H9 (cell line): ENCODE measurements around the gene MORN1. TPM values are rescaled to one million over a fixed set of nuclear protein-coding genes. Genes with fewer than 3 reads are reported as not detected.
A peak's percentile ranks its signal among the peaks of the same experiment; 100 is the strongest.

Source experiments
- DNase-seq: peaks from one replicate; pipeline ENCODE4 v3.0.0-alpha.2; 2017
- H2AFZ ChIP-seq: one replicate; pipeline ENCODE4 v1.6.1; 2013; ENCODE audit warnings: mild to moderate bottlenecking, low read length, control low read depth, moderate library complexity
- H2AK5ac ChIP-seq: 2 replicates; pipeline ENCODE4 v1.6.1; 2013; ENCODE audit warnings: low read length, control low read depth, mixed read lengths; ENCODE audit not compliant: insufficient read length
- H2BK120ac ChIP-seq: one replicate; pipeline ENCODE4 v1.6.1; 2013; ENCODE audit warnings: low read depth, mild to moderate bottlenecking, low read length, control low read depth, inconsistent platforms; ENCODE audit not compliant: poor library complexity, severe bottlenecking
- H2BK12ac ChIP-seq: 2 replicates; pipeline ENCODE4 v1.6.1; 2013; ENCODE audit warnings: low read length, control low read depth, mixed read lengths, low read depth; ENCODE audit not compliant: insufficient read length
- H2BK15ac ChIP-seq: 2 replicates; pipeline ENCODE4 v1.6.1; 2013; ENCODE audit warnings: low read depth, low read length, control low read depth
- H2BK20ac ChIP-seq: one replicate; pipeline ENCODE4 v1.6.1; 2013; ENCODE audit warnings: low read depth, mild to moderate bottlenecking, low read length, control low read depth, inconsistent platforms; ENCODE audit not compliant: poor library complexity, severe bottlenecking
- H2BK5ac ChIP-seq: 2 replicates; pipeline ENCODE4 v1.6.1; 2013; ENCODE audit warnings: low read length, control low read depth, mixed read lengths; ENCODE audit not compliant: insufficient read length
- H3K14ac ChIP-seq: 2 replicates; pipeline ENCODE4 v1.6.1; 2013; ENCODE audit warnings: low read length, control low read depth; ENCODE audit not compliant: insufficient read depth
- H3K18ac ChIP-seq: 2 replicates; pipeline ENCODE4 v1.6.1; 2013; ENCODE audit warnings: low read depth, mild to moderate bottlenecking, mixed read lengths, low read length, control low read depth; ENCODE audit not compliant: insufficient read length
- H3K23ac ChIP-seq: 2 replicates; pipeline ENCODE4 v1.6.1; 2013; ENCODE audit warnings: low read length, control low read depth, mixed read lengths, low read depth; ENCODE audit not compliant: insufficient read length
- H3K23me2 ChIP-seq: 2 replicates; pipeline ENCODE4 v1.6.1; 2013; ENCODE audit warnings: low read depth, mild to moderate bottlenecking, mixed read lengths, low read length, control low read depth; ENCODE audit not compliant: insufficient read length, poor library complexity, severe bottlenecking
- H3K27ac ChIP-seq: 2 replicates; pipeline ENCODE4 v1.5.1; 2013; ENCODE audit warnings: low read length, control low read depth, mixed read lengths, low read depth; ENCODE audit not compliant: insufficient read length
- H3K27me3 ChIP-seq: 2 replicates; pipeline ENCODE4 v1.6.1; 2013; ENCODE audit warnings: low read length, control low read depth, inconsistent platforms; ENCODE audit not compliant: insufficient read depth
- H3K4ac ChIP-seq: 2 replicates; pipeline ENCODE4 v1.6.1; 2013; ENCODE audit warnings: low read depth, mild to moderate bottlenecking, control low read depth, inconsistent platforms, low read length, moderate library complexity
- H3K4me1 ChIP-seq: 2 replicates; pipeline ENCODE4 v1.6.1; 2013; ENCODE audit warnings: low read length, control low read depth, inconsistent platforms; ENCODE audit not compliant: insufficient read depth
- H3K4me2 ChIP-seq: 2 replicates; pipeline ENCODE4 v1.6.1; 2013; ENCODE audit warnings: low read length, control low read depth, mixed read lengths; ENCODE audit not compliant: insufficient read length, insufficient read depth
- H3K56ac ChIP-seq: 2 replicates; pipeline ENCODE4 v1.6.1; 2013; ENCODE audit warnings: low read depth, mild to moderate bottlenecking, mixed read lengths, low read length, control low read depth; ENCODE audit not compliant: insufficient read length
- H3K79me1 ChIP-seq: 2 replicates; pipeline ENCODE4 v1.6.1; 2013; ENCODE audit warnings: low read depth, mild to moderate bottlenecking, moderate library complexity, low read length, control low read depth, inconsistent platforms; ENCODE audit not compliant: insufficient read depth, poor library complexity, severe bottlenecking
- H3K79me2 ChIP-seq: 2 replicates; pipeline ENCODE4 v1.6.1; 2013; ENCODE audit warnings: low read length, control low read depth, inconsistent platforms; ENCODE audit not compliant: insufficient read depth
- H3K9ac ChIP-seq: 2 replicates; pipeline ENCODE4 v1.6.1; 2013; ENCODE audit warnings: low read length, control low read depth, mixed read lengths; ENCODE audit not compliant: insufficient read length; ENCODE audit errors: extremely low read depth
- H3K9me3 ChIP-seq: one replicate; pipeline ENCODE4 v1.6.1; 2013; ENCODE audit warnings: low read depth, low read length, inconsistent platforms; ENCODE audit not compliant: control insufficient read depth
- H3T11ph ChIP-seq: one replicate; pipeline ENCODE4 v1.6.1; 2013; ENCODE audit warnings: mild to moderate bottlenecking, low read length, control low read depth, inconsistent platforms
- H4K20me1 ChIP-seq: one replicate; pipeline ENCODE4 v1.6.1; 2013; ENCODE audit not compliant: control insufficient read depth, insufficient read length, insufficient read depth
- H4K5ac ChIP-seq: 2 replicates; pipeline ENCODE4 v1.6.1; 2013; ENCODE audit warnings: low read depth, mild to moderate bottlenecking, mixed read lengths, low read length, control low read depth; ENCODE audit not compliant: insufficient read length
- H4K8ac ChIP-seq: replicated peaks from 2 replicates; pipeline ENCODE4 v1.6.1; 2013; ENCODE audit warnings: low read length, control low read depth, mixed read lengths, low read depth; ENCODE audit not compliant: insufficient read length
- H4K91ac ChIP-seq: 2 replicates; pipeline ENCODE4 v1.6.1; 2013; ENCODE audit warnings: low read depth, mild to moderate bottlenecking, moderate library complexity, mixed read lengths, low read length, control low read depth; ENCODE audit not compliant: insufficient read length
- H3K27ac Mint-ChIP-seq, 3 experiments: 2 replicates in 2 of 3; 3 replicates in 1 of 3; pipeline ENCODE4 v1.8.0; 2020 to 2021; ENCODE audit warnings: mixed read lengths in 3 of 3, mild to moderate bottlenecking in 1 of 3, moderate library complexity in 1 of 3
- H3K27me3 Mint-ChIP-seq: 2 replicates; pipeline ENCODE4 v1.8.0; 2021; ENCODE audit warnings: low read depth, mild to moderate bottlenecking, moderate library complexity, mixed read lengths
- H3K36me3 Mint-ChIP-seq, 3 experiments: 2 replicates in 2 of 3; 3 replicates in 1 of 3; pipeline ENCODE4 v1.8.0; 2020 to 2021; ENCODE audit warnings: low read depth in 3 of 3, mixed read lengths in 3 of 3; ENCODE audit not compliant: insufficient read depth in 1 of 3
- H3K4me1 Mint-ChIP-seq, 2 experiments: 2 replicates each; pipeline ENCODE4 v1.8.0; 2020; ENCODE audit warnings: mixed read lengths in 2 of 2
- H3K4me3 Mint-ChIP-seq, 2 experiments: 2 replicates in 1 of 2; 3 replicates in 1 of 2; pipeline ENCODE4 v1.8.0; 2020 to 2021; ENCODE audit warnings: mild to moderate bottlenecking in 2 of 2, mixed read lengths in 2 of 2, moderate library complexity in 1 of 2
- H3K9me3 Mint-ChIP-seq, 2 experiments: 2 replicates in 1 of 2; 3 replicates in 1 of 2; pipeline ENCODE4 v1.8.0; 2020; ENCODE audit warnings: mild to moderate bottlenecking in 2 of 2, mixed read lengths in 2 of 2, moderate library complexity in 1 of 2
- CTCF ChIP-seq: fragments of 200-600 bp; sonication (generic); conservative IDR thresholded peaks from 3 replicates; pipeline ENCODE4 v1.8.0; 2021; ENCODE audit warnings: antibody characterized with exemption, mild to moderate bottlenecking
- WGBS: extraction: QIAGEN DNeasy Blood & Tissue Kit; methylation state at CpG from one replicate; pipeline ENCODE4 v1.1.7; 2013; ENCODE audit warnings: missing lambda C conversion rate, low lambda C conversion rate, mixed read lengths; ENCODE audit not compliant: insufficient read length; ENCODE audit errors: extremely low coverage; 5-methylcytosine and 5-hydroxymethylcytosine counted together
- total RNA-seq: library from RNA; stranded (reverse); gene quantifications from 2 replicates; pipeline ENCODE4 v1.2.1, GENCODE V29; 2021

The MORN1 gene
- total RNA-seq, 1 experiment from 2014 or later: 12.7 TPM

GRCh38 chr1:2400576-2400909, 9.2 kb upstream of the MORN1 start:
- Histone ChIP-seq H4K91ac (no peak overlapping the region), H3K79me1 (no peaks in the 10 kb centered on the region), H3K23me2 (no peaks in the 10 kb centered on the region), H2BK12ac (no peak overlapping the region), H3K4me1 (no peaks in the 10 kb centered on the region), H3K18ac (no peak overlapping the region), H3K4me2 (no peak overlapping the region), H3K56ac (no peak overlapping the region), H4K8ac (no peak overlapping the region), H2BK20ac (no peak overlapping the region), H3K79me2 (no peaks in the 10 kb centered on the region; the same call in 1 of the 2 replicates), H4K5ac (no peak overlapping the region), H3T11ph (no peak overlapping the region), H3K4ac (no peak overlapping the region), H3K27me3 (no peaks in the 10 kb centered on the region), H2BK5ac (no peak overlapping the region), H4K20me1 (no peaks in the 10 kb centered on the region), H2AFZ (no peak overlapping the region), H2BK120ac (no peak overlapping the region), H2BK15ac (no peak overlapping the region), H2AK5ac (no peak overlapping the region), H3K14ac (no peak overlapping the region), H3K27ac (no peak overlapping the region), H3K23ac (no peak overlapping the region), H3K9me3 (no peaks in the 10 kb centered on the region), H3K9ac (no peak overlapping the region)
- Mint-ChIP-seq H3K27ac (0 out of 7 replicates have a peak overlapping the region, but pooled peaks of 1 of the 3 experiments have one; percentile 32), H3K27me3 (no peaks in the 10 kb centered on the region), H3K4me1 (no peaks in the 10 kb centered on the region), H3K4me3 (no peak overlapping the region), H3K9me3 (no peaks in the 10 kb centered on the region), H3K36me3 (peaks cover 8 to 86% (median 80%) of the 10 kb centered on the region in 3 experiments; a peak in 6 of 7 replicates)
- no peak for DNase-seq
- WGBS: no CpG with 5 or more reads among the region's 10 CpGs
- TF ChIP-seq CTCF: no peak
